Measurements from ENCODE around the gene USHBP1.
A peak's percentile ranks its signal among the peaks of the same experiment; 100 is the strongest.

The USHBP1 gene

GRCh38 chr19:17266975-17267788, 2.6 kb upstream of the USHBP1 start, which contains the start of gene BABAM1:
Gene BABAM1, plus strand, starts transcription at chr19:17267443. Its CDS starts 1,364 bp downstream, at chr19:17268807.
- peak; percentile 100 for DNase-seq
- TF ChIP-seq, protein P1, sequence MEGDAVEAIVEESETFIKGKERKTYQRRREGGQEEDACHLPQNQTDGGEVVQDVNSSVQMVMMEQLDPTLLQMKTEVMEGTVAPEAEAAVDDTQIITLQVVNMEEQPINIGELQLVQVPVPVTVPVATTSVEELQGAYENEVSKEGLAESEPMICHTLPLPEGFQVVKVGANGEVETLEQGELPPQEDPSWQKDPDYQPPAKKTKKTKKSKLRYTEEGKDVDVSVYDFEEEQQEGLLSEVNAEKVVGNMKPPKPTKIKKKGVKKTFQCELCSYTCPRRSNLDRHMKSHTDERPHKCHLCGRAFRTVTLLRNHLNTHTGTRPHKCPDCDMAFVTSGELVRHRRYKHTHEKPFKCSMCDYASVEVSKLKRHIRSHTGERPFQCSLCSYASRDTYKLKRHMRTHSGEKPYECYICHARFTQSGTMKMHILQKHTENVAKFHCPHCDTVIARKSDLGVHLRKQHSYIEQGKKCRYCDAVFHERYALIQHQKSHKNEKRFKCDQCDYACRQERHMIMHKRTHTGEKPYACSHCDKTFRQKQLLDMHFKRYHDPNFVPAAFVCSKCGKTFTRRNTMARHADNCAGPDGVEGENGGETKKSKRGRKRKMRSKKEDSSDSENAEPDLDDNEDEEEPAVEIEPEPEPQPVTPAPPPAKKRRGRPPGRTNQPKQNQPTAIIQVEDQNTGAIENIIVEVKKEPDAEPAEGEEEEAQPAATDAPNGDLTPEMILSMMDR (IDR thresholded peaks at IDR 0.05; ENCODE audit: low read depth, low read length, missing control alignments): no peak
- H3K27ac ChIP-seq: peak within 1 kb of the TSS; percentile 60
- peaks cover 26% of the 10 kb centered on the region for H3K36me3 ChIP-seq (replicated peaks)
- H3K4me3 ChIP-seq (ENCODE audit: low read depth, low read length): peak within 1 kb of the TSS; percentile 97
- in situ Hi-C loops (cut with HindIII; ENCODE audit: low pct_ligation_motif_present, low sequenced_read_pairs): no loop called here
- H3K27me3 ChIP-seq (replicated peaks): no peaks in the 10 kb centered on the region

DNA sequence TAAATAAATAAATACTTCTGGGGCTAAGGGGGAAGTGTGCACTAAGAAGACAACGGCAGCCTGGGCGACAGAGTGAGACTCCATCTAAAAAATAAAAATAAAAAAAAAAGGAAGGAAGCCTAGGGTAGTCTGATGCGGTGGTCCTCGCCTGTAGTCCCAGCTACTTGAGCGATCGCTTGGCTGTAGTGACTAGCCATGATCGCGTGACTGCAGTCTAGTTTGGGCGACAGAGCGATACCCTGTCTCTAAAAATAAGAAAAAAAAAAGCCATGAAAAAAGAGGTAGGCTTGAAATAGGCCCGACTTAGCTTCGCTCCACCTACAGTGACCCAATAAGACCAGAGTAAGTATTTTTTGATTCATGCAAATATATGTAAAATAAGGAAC, 2.0 kb upstream of the USHBP1 start:
- Histone ChIP-seq H3K27ac (no peak overlapping the region), H3K27me3 (replicated peaks) (no peaks in the 10 kb centered on the region), H3K4me3 (ENCODE audit: low read depth, low read length) (no peak overlapping the region), H3K36me3 (replicated peaks) (peaks cover 20% of the 10 kb centered on the region)
- DNase-seq: no peak
- TF ChIP-seq, protein P1 (IDR thresholded peaks at IDR 0.05; ENCODE audit: low read depth, low read length, missing control alignments): no peak
- in situ Hi-C loops (cut with HindIII; ENCODE audit: low pct_ligation_motif_present, low sequenced_read_pairs): no loop called here

DNA sequence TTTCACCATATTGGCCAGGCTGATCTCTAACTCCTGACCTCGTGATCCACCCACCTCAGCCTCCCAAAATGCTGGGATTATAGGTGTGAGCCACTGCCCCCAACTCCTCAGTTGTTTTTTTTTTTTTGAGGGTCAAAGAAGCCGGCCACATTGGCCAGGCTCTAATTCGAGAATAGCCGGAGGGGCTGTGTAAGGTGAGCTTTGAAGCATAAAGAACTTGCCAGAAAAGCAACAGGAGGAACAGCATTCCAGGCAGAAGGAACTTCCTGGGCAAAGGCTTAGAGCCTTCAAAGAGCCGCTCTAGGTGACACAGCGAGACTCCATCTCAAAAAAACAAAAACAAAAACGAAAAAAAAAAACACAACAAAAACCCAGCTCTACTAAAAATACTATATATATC, 1.5 kb upstream of the USHBP1 start:
- Histone ChIP-seq H3K4me3 (ENCODE audit: low read depth, low read length) (no peak overlapping the region), H3K27ac (no peak overlapping the region), H3K36me3 (replicated peaks) (peaks cover 15% of the 10 kb centered on the region), H3K27me3 (replicated peaks) (no peaks in the 10 kb centered on the region)
- TF ChIP-seq, protein P1 (IDR thresholded peaks at IDR 0.05; ENCODE audit: low read depth, low read length, missing control alignments): no peak
- DNase-seq: no peak
- in situ Hi-C loops (cut with HindIII; ENCODE audit: low pct_ligation_motif_present, low sequenced_read_pairs): no loop called here

DNA sequence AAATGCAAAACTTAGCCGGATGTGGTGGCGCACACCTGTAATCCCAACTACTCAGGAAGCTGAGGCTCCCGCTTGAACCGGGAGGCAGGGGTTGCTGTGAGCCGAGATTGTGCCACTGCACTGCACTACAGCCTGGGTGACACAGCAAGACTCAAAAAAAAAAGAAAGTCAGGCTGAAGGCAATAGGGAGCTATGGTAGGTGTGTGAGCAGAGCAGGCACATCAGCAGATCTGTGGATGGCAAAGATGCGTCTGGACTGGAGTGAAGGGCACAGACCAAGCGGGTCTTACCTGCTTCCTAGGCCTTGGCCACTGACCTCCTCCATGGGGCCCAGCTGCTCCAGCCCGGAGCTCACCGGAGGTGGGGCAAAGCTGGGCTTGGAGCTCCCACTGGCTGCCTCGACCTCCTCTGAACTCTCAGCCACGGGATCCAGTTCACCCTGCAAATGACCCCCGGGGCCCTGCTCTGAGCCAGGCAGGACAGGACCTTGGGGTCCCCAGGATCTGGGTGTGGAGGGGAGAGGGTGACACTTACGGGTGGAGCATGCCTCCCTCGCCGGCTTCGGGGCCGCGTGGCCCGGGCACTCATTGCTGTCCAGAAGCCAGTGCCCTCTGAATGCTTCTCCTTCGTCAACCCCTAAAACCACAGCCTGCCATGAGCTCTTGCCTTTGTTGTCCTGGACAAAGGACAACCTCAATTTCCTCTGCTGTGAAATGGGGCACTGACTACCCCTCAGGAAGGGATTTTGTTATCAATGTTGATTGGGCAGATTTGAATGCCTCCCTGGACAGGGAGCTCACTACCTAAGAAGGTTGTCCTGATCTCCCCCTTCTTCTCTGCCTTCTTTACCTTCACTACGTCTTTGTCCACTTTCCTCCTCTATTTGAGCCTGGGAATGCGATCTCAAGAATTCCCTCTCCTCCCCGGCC, 569 bp downstream of the USHBP1 start:
- no peak for DNase-seq
- TF ChIP-seq, protein P1 (IDR thresholded peaks at IDR 0.05; ENCODE audit: low read depth, low read length, missing control alignments): no peak
- H3K27me3 ChIP-seq (replicated peaks): no peaks in the 10 kb centered on the region
- peaks cover 4% of the 10 kb centered on the region for H3K36me3 ChIP-seq (replicated peaks)
- H3K4me3 ChIP-seq (ENCODE audit: low read depth, low read length): no peak overlapping the region
- H3K27ac ChIP-seq: no peak overlapping the region
- in situ Hi-C loops (cut with HindIII; ENCODE audit: low pct_ligation_motif_present, low sequenced_read_pairs): no loop called here

GRCh38 chr19:17262557-17262956, 2.0 kb downstream of the USHBP1 start:
- in situ Hi-C loops (cut with HindIII; ENCODE audit: low pct_ligation_motif_present, low sequenced_read_pairs): no loop called here
- no peak for DNase-seq

More at GRCh38 chr19:17262557-17262956, 2.0 kb downstream of the USHBP1 start:
- TF ChIP-seq, protein P1 (IDR thresholded peaks at IDR 0.05; ENCODE audit: low read depth, low read length, missing control alignments): no peak
- Histone ChIP-seq H3K27me3 (replicated peaks) (no peaks in the 10 kb centered on the region), H3K4me3 (ENCODE audit: low read depth, low read length) (no peak overlapping the region), H3K36me3 (replicated peaks) (no peaks in the 10 kb centered on the region), H3K27ac (no peak overlapping the region)

All from brain microvascular endothelial cell (primary cell).